ENCODE data around the gene GORAB. TPM values are rescaled to one million over a fixed set of nuclear protein-coding genes. Genes with fewer than 3 reads are reported as not detected.

Gene GORAB
- total RNA-seq, result 14.0 and 18.8 TPM in 2 replicates
- 7.5 TPM for polyA plus RNA-seq (2012)

DNA sequence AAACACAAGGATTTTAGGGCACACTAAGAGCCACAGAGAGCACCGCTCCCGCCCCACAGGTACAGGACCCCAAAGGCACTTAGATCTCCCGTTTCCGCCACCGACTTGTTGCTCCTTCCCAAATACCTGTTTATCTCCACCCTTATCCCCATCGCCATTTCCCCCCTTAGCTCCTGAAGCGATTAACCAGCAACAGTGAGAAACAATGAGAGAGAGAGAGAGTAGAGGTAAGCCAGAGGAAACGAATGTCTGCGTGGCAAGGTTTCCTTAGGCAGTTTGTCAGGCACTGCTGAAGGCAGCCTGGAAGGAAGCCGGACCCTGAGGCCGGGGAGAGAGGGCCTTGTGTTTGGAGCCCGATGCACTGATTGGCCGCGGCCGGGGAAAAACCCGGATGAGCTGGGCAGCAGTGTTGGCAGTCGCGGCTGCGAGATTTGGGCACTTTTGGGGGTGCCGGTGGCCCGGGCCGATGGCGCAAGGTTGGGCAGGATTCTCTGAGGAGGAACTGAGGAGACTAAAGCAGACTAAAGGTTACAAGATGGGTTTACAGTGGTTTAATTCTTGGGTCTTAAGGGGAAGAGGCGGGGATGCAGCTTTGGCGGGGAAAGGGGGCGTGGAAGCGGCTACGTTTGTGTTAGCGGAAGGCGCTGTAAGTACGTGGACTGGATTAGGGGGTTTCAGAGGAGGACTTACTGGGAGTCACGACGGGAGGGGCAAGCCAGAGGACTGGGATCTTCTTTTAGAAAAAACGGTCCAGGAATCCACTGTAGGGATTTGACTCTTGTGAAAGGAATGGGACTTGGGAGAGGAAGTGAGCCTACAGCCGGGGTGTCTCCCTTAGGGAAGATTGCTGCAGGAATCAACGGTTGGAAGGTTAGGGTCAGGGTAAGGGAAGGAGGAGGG is at the start of gene GORAB:
TSS of gene GORAB (plus strand) at position 409 of the 900 bp plus-strand sequence. CDS start at position 467, 58 bp downstream.
- peak; percentile 96 for DNase-seq (ENCODE audit: low read depth)

- DNase-seq (ENCODE audit: low read depth), result no peak
Measured at GRCh38 chr1:170483051-170483450, 48.9 kb upstream of the GORAB start.

DNA sequence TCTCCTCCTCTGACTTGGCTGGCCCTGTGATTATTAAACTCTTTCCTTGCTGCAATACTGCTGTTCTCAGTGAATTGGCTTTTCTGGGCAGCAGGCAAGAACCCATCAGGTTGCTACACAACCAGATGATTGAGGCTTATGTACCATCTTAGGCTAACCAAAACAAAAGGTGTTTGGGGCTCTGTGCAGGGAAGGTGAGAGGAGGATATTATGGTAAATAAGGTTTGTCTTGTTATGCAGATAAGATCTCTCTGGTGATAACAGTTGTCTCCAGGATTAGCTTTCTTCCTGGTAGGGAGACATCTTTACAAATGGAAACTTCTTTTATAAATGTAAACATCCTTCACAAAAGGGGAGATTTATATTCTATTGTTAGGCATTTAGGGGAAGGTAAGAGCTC is 44.5 kb upstream of the GORAB start:
- no peak for DNase-seq (ENCODE audit: low read depth)

DNA sequence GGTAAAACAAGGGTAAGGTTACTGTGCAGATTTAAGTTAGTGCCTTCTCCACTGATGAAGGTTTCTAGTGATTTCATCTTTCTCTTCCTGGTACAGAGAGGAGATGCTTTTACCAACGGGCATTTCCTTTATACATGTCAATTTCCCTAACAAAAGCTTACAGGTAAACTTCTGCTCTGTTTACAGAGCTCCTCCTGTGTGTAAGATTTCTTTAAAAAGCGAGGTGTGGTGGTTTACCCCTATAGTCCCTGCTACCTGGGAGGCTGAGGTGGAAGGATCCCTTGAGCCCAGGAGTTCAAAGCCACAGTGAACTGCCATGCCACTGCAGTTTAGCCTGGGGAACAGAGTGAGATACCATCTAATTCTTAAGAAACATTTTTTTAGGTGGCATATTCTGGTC is 40.7 kb upstream of the GORAB start:
- no peak for DNase-seq (ENCODE audit: low read depth)

GRCh38 chr1:170494369-170494768 is 37.6 kb upstream of the GORAB start:
- no peak for DNase-seq (ENCODE audit: low read depth)

DNA sequence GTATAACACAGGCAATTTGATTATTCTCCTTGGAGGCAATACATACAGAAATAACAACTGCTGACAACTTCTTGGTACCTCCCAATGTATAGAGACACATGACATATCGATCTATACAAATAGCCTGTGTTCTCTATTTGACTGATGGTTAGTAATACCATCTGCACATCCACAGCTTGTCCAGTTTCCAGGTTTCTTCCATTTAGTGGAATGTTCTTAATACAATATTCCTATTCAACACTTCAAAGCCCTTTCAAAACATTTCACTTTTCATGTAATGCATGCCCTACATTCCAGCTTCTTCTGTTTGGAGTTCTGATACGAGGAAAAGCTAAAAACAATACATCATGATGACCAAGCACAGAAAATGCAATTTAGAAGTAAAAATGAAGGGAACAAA is 37.0 kb upstream of the GORAB start:
- no peak for DNase-seq (ENCODE audit: low read depth)

GRCh38 chr1:170498876-170499275 is 33.1 kb upstream of the GORAB start:
- DNase-seq (ENCODE audit: low read depth), result no peak

DNA sequence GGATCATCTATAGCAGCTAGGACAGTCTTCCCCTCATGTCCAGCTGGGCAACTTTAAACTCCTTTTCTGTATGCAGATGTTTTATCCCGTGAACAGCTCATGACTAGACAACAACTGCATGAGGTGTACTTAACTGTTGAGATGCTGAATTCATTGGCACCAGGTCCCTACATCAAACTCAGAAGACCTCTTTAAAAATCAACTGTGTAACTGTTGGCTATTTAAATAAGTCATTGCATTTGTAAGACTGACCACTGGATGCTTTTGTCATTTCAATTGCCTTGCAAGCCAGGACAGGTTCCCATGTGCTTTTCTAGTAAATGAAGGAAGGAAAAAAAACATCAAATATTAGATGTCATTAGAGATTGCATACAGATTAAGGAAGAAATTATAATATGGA is 28.3 kb upstream of the GORAB start:
- no peak for DNase-seq (ENCODE audit: low read depth)

GRCh38 chr1:170510163-170510562 is 21.8 kb upstream of the GORAB start:
- no peak for DNase-seq (ENCODE audit: low read depth)

GRCh38 chr1:170511038-170511437 is 20.9 kb upstream of the GORAB start:
- no peak for DNase-seq (ENCODE audit: low read depth)

DNA sequence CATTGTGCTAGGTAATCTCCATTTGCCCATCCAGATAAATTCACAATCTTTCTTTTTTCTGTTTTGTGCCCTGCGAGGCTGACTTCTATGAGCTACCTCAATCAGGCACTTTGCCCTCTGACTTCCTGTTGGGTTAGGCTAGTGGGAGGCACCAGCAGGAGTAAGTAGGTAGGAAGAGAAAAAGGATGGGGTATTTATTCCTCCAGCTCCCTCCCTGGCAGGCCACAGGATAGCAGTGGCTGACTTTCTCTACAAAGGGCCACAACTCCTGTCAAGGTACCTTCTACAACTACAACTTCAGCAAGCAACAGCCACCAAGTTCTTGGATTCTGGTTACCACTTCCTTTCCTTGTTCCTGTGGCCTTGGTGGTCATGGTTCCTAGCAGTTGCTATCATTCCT is 18.8 kb upstream of the GORAB start:
- no peak for DNase-seq (ENCODE audit: low read depth)

- DNase-seq (ENCODE audit: low read depth), result no peak
Measured at GRCh38 chr1:170518185-170518834, 13.7 kb upstream of the GORAB start.

DNA sequence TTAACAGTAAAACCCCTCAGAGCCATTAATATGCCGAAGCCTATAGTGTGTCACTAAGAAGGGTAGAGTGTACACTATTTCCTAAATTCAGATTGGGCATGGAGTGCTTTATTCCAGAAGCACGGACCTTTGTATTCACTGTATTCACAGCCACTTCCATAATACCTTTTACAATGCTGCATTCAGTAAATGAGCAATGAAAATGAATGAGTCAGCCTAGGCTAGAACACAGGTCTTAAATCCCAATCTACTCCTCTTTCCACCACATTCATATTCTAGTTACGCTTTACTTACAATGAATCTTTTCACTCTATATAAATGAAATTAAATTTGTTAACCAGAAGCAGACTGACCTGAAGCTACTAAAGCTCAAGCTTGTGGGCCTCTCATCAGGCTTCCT is 13.0 kb upstream of the GORAB start:
- no peak for DNase-seq (ENCODE audit: low read depth)

DNA sequence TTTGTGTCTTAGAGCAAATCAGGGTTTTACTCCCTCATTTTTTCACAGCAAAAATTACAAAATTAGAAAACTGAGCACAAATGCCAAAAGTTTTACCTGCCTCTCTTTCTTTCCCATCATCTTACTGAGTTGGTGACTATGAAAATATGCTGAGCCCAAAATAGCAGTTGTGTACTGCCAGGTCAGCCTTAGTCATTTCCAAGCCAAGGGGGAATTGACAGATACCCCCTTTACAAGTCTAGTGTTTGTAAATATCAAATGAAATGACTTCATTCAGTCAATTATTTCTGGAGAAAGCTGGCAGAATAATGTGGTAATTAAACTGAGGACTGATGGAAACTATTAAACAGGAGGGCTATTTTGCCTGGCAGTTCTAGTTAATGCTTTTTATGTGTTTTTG is 11.4 kb upstream of the GORAB start:
- DNase-seq (ENCODE audit: low read depth), result no peak

- DNase-seq (ENCODE audit: low read depth), result no peak
Measured at GRCh38 chr1:170521818-170522217, 10.1 kb upstream of the GORAB start.

GRCh38 chr1:170530972-170531757 is 801 bp upstream of the GORAB start:
- DNase-seq (ENCODE audit: low read depth), result no peak

DNA sequence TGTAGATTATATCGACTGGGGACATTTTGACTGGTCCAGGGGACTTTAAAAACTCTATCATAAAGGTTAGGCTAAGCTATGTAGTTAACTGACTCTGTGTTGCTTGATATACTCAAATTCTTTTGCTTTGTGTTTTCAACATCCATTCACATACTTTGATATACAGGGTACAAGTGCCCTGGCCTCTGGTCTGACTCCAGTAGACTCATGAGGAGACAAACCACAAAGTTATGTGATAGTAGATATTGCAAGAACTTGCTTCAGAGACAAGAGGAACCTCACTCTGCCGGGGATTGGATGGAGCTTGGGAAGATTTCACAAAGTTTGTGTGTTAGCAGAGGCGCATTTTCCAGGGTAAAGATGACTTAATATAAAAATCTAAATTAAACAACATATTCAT is 1.3 kb downstream of the GORAB start:
- peak; percentile 31 for DNase-seq (ENCODE audit: low read depth)

DNA sequence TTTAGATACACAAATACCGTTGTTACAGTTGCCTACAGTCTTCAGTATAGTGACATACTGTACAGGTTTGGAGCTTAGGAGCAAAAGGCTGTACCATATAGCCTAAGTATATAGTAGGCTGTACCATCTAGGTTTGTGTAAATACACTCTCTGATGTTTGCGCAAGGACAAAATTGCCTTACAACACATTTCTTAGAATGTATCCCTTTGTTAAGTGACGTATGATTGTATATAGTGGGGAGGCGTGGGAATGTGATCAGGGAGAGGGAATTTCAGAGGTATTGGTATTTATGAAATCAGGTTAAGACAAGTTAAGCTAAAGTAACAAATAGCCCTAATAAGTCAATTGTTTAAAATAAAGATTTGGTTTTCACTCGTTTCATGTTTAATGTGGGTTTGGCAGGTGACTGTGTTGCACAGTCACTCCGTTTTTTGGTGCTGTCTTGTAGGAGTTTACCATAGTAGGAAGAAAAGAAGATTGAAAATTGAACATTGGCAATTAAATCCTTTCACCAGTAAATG is 2.7 kb downstream of the GORAB start:
- no peak for DNase-seq (ENCODE audit: low read depth)

GRCh38 chr1:170535418-170535817 is 3.5 kb downstream of the GORAB start:
- DNase-seq (ENCODE audit: low read depth), result no peak

GRCh38 chr1:170536924-170537551 is 5.1 kb downstream of the GORAB start:
- DNase-seq (ENCODE audit: low read depth), result peak; percentile 28

Measured in myocyte (in vitro differentiated cells).